ENCODE measurements around the gene HYI. TPM values are rescaled to one million over a fixed set of nuclear protein-coding genes. Genes with fewer than 3 reads are reported as not detected.

Gene HYI
- total and polyA plus RNA-seq, 11 donors = 8.1 to 33.0 (median 20.9) TPM

GRCh38 chr1:43444836-43445235 lies 8.9 kb downstream of the HYI start:
- ATAC-seq = peak in 2 of 4 donors; percentile 26 to 42

DNA sequence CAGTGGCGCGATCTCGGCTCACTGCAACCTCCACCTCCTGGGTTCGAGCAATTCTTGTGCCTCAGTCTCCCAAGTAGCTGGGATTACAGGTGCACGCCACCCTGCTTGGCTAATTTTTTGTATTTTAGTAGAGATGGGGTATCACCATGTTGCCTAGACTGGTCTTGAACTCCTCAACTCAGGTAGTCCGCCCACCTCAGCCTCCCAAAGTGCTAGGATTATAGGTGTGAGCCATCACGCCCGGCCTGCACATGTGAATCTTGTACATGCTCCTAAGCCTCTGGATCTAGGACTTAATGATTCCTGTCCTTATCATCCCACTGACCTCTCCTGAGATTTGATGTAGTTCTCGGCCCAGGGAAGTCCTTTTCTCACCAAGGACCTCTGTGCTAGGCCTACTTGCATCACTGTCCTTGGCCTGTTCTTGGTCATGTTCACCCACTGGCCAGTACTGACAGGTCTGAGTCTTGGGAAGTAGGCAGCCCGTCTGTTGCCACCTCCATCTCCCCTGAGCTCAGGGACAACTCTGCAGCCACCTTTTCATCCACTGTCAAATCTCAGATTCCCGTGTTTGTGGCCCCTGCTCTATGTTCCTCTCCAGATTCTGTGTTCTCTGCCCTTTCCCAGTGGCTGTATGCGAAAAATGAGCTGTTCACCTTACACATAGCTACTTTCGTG lies 9.4 kb downstream of the HYI start:
- 91 to 93% (median 92%) methylated on average over 13 of the region's 13 CpGs for WGBS, 4 donors
- H3K27ac ChIP-seq = no peak overlapping the region
- no peaks in the 10 kb centered on the region for H3K9me3 ChIP-seq
- intact Hi-C loops (cut with DNase I) = no loop called here
- peaks cover 0 to 100% (median 96%) of the 10 kb centered on the region in 9 donors for H3K36me3 ChIP-seq
- no peak overlapping the region for H3K4me3 ChIP-seq
- H3K27me3 ChIP-seq = no peaks in the 10 kb centered on the region
- DNase-seq (peak in 1 of 5 donors; percentile 11), ATAC-seq (no peak)
- TF ChIP-seq CTCF (IDR thresholded peaks at IDR 0.05) (no peak), POLR2A (IDR thresholded peaks at IDR 0.05) (no peak)
- H3K4me1 ChIP-seq = peaks cover 0 to 18% (median 0%) of the 10 kb centered on the region in 12 donors

More at GRCh38 chr1:43444836-43445235, 8.9 kb downstream of the HYI start:
- peaks cover 0 to 18% (median 0%) of the 10 kb centered on the region in 12 donors for H3K4me1 ChIP-seq
- peaks cover 0 to 100% (median 97%) of the 10 kb centered on the region in 9 donors for H3K36me3 ChIP-seq
- no peaks in the 10 kb centered on the region for H3K27me3 ChIP-seq
- H3K27ac ChIP-seq = no peak overlapping the region
- no peaks in the 10 kb centered on the region for H3K9me3 ChIP-seq
- intact Hi-C loops (cut with DNase I) = loop anchor here in 1 of 10 donors (5.0 kb wide), 1 partner anchor 593 kb away; no protein-coding TSS in a partner anchor
- 48 to 63% (median 55%) methylated on average over 1 of the region's 1 CpG for WGBS, 4 donors
- TF ChIP-seq CTCF (IDR thresholded peaks at IDR 0.05) (no peak), POLR2A (IDR thresholded peaks at IDR 0.05) (no peak)
- DNase-seq = peak in 1 of 5 donors; percentile 14
- no peak overlapping the region for H3K4me3 ChIP-seq

DNA sequence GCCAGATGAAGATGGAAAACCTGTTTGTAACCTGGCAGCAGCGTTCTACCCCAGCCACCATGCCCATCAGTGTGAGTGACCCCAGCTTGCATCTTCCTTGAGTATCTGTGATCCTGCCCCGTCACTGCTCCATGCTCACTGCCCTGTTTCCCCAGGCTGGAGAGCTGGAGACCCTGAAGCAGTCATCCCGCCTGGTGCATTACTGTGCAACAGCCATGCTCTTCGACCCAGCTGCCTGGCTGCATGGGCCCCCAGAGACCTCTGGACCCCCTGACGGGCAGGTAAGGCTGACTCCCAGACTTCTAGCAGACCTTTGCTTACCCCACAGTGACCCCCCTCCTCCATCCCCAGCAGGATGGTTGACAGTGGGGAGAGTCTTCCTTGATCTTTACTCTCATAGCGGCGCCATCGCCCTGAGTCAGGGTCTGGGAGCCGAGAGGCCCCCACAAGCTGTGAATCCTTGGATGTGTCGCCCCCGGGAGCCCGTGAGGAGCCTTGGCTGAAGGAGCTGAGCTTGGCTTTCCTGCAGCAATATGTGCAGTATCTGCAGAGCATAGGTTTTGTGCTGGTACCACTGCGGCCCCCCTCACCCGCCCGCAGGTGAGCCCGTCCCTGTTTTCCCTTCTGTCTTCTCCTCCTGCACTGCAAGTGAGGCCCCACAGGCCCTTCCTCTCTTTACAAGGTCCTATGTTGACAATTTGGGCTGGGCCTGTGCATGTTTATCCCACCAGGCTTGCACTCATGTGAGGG lies 10.4 kb downstream of the HYI start:
- Histone ChIP-seq H3K4me1 (peaks cover 0 to 13% (median 0%) of the 10 kb centered on the region in 12 donors), H3K9me3 (no peaks in the 10 kb centered on the region), H3K27me3 (no peaks in the 10 kb centered on the region), H3K36me3 (peaks cover 0 to 100% (median 96%) of the 10 kb centered on the region in 9 donors), H3K27ac (no peak overlapping the region), H3K4me3 (no peak overlapping the region)
- 93 to 96% (median 95%) methylated on average over 16 of the region's 16 CpGs for whole genome bisulfite sequencing, 4 donors
- TF ChIP-seq CTCF (IDR thresholded peaks at IDR 0.05) (no peak), POLR2A (IDR thresholded peaks at IDR 0.05) (no peak)
- peak in 2 of 5 donors; percentile 16 to 32 for DNase-seq
- intact Hi-C loops (cut with DNase I) = no loop called here
- no peak for ATAC-seq

- intact Hi-C loops (cut with DNase I) = no loop called here
- no peak overlapping the region for H3K27ac ChIP-seq
- no peaks in the 10 kb centered on the region for H3K9me3 ChIP-seq
- H3K27me3 ChIP-seq = no peaks in the 10 kb centered on the region
- 85 to 88% (median 86%) methylated on average over 11 to 12 of the region's 12 CpGs for WGBS, 4 donors
- peaks cover 0 to 10% (median 0%) of the 10 kb centered on the region in 12 donors for H3K4me1 ChIP-seq
- TF ChIP-seq POLR2A (IDR thresholded peaks at IDR 0.05) (no peak), CTCF (IDR thresholded peaks at IDR 0.05) (no peak)
- peaks cover 0 to 100% (median 96%) of the 10 kb centered on the region in 9 donors for H3K36me3 ChIP-seq
- no peak overlapping the region for H3K4me3 ChIP-seq
- ATAC-seq (no peak), DNase-seq (peak in 2 of 5 donors; percentile 17 to 31)
Observed at GRCh38 chr1:43442756-43443155, 11.0 kb downstream of the HYI start.

Data from heart left ventricle (tissue), 16 donors.